Adrenal gland (tissue), 12 donors: Measurements from ENCODE around the gene TIMELESS. TPM values are rescaled to one million over a fixed set of nuclear protein-coding genes. Genes with fewer than 3 reads are reported as not detected.
"Not testable (repeated sequence)": the region's sequence is repeated elsewhere in the genome, so short reads cannot be mapped to it uniquely, and the experiment has no call there.

Experiments used
- DNase-seq, 7 donors: peaks; one replicate each; pipeline ENCODE4 v3.0.0-alpha.2; 2019 to 2020
- H3K27ac ChIP-seq, 5 donors: fragments of 200-600 bp; sonication (generic) in 4 of 5; 1 replicate in 3 of 5; 2 replicates in 2 of 5; pipeline versions ENCODE4 v1.5.1 to v1.8.0; 2016 to 2020; ENCODE audit warnings: mild to moderate bottlenecking in 1 of 5
- H3K27me3 ChIP-seq: fragments of 200-600 bp; 2 replicates; pipeline ENCODE4 v1.8.0; 2021
- H3K36me3 ChIP-seq, 2 donors: fragments of 200-600 bp; replicated peaks in 1 of 2; 1 replicate in 1 of 2; 2 replicates in 1 of 2; pipeline versions ENCODE4 v1.5.1 to v1.8.0; 2018 to 2022
- H3K4me1 ChIP-seq, 2 donors: fragments of 200-600 bp; replicated peaks in 1 of 2; 1 replicate in 1 of 2; 2 replicates in 1 of 2; pipeline versions ENCODE4 v1.5.1 to v1.8.0; 2018 to 2021
- H3K4me3 ChIP-seq, 4 donors: fragments of 200-600 bp; sonication (generic) in 3 of 4; one replicate each; pipeline ENCODE4 v1.5.1; 2016 to 2018
- H3K9me3 ChIP-seq, 3 donors: fragments of 200-600 bp; sonication (generic) in 1 of 3; replicated peaks in 1 of 3; 1 replicate in 2 of 3; 2 replicates in 1 of 3; pipeline versions ENCODE4 v1.5.1 to v1.8.0; 2016 to 2021
- CTCF ChIP-seq, 6 experiments: fragments of 450-650 bp in 4 of 6; fragments of 200-600 bp in 2 of 6; sonication (generic) in 1 of 6; IDR thresholded peaks; 1 replicate in 5 of 6; 2 replicates in 1 of 6; pipeline versions ENCODE4 v1.5.1 to v1.8.0; 2016 to 2021; ENCODE audit warnings: antibody characterized with exemption in 6 of 6, mild to moderate bottlenecking in 2 of 6, moderate library complexity in 1 of 6
- POLR2A ChIP-seq, 2 donors: fragments of 450-650 bp; IDR thresholded peaks; one replicate each; pipeline ENCODE4 v1.6.1; 2017; ENCODE audit warnings: antibody characterized with exemption in 2 of 2, mild to moderate bottlenecking in 2 of 2, moderate library complexity in 1 of 2
- WGBS, 4 donors: extraction: QIAGEN DNeasy Blood & Tissue Kit in 2 of 4; methylation state at CpG; one replicate each; pipeline versions ENCODE4 v1.1.5 to v1.1.7; 2013 to 2017; 5-methylcytosine and 5-hydroxymethylcytosine counted together
- intact Hi-C, 2 donors: fragments of 100-400 bp; cut with DNase I; formaldehyde crosslinking; loops; one replicate each; pipeline versions ENCODE4 v1.14.1 to v1.15.0; 2022 to 2023
- polyA plus RNA-seq, 3 donors: library from polyadenylated mRNA; stranded (reverse); fragments of 200-250 nt in 2 of 3; fragments of 350-450 nt in 1 of 3; fragmentation: Illumina TruSeq in 1 of 3; extraction: RNeasy Lipid Tissue Mini Kit (QIAGEN cat#74804) in 1 of 3; gene quantifications; one replicate each; pipeline ENCODE4 v1.2.3, GENCODE V29; 2013 to 2014
- total RNA-seq, 9 donors: library from RNA; depleted of rRNA in 4 of 9; stranded (reverse); fragments of >200 nt in 4 of 9; fragments of 120-200 nt in 1 of 9; fragmentation: NEBNext Ultra II Directional in 1 of 9; extraction: Animal tissue kit (Norgen Biotek cat#: 25700) in 1 of 9; gene quantifications; one replicate each; pipeline versions ENCODE4 v1.1.0 to v1.2.4, GENCODE V29; 2013 to 2023
- donor health status: healthy with polysubstance abuse.
- donor health status: Bipolar disorder and iron deficiency.
- donor health status: DM: yes; HTN: yes; CAD: no.
- donor health status: DM: no; HTN: no; CAD: no.
- donor health status: DM: no; HTN: no; CAD: no.
- donor health status: DM: yes; HTN: yes; CAD: no.

Gene TIMELESS
- total and polyA plus RNA-seq, 12 donors = 4.6 to 9.3 (median 6.5) TPM

GRCh38 chr12:56399466-56399865 is 49.8 kb downstream of the TIMELESS start:
- intact Hi-C loops, H3K9me3 ChIP-seq, H3K27ac ChIP-seq, H3K4me3 ChIP-seq, H3K27me3 ChIP-seq, H3K36me3 ChIP-seq, H3K4me1 ChIP-seq, DNase-seq: not testable (repeated sequence)
- 86 to 91% (median 89%) methylated on average over 3 of the region's 3 CpGs for WGBS, 4 donors

- Histone ChIP-seq H3K27ac (no peak overlapping the region), H3K36me3 (no peaks in the 10 kb centered on the region), H3K4me3 (no peak overlapping the region), H3K9me3 (no peaks in the 10 kb centered on the region), H3K4me1 (no peaks in the 10 kb centered on the region), H3K27me3 (no peaks in the 10 kb centered on the region)
- intact Hi-C loops = no loop called here
- no peak for DNase-seq
- TF ChIP-seq CTCF (IDR thresholded peaks at IDR 0.05) (no peak), POLR2A (IDR thresholded peaks at IDR 0.05) (no peak)
Measured at GRCh38 chr12:56398324-56398723, 50.9 kb downstream of the TIMELESS start.

- TF ChIP-seq CTCF (IDR thresholded peaks at IDR 0.05) (no peak), POLR2A (IDR thresholded peaks at IDR 0.05) (no peak)
- Histone ChIP-seq H3K27ac (no peak overlapping the region), H3K27me3 (no peaks in the 10 kb centered on the region), H3K9me3 (no peaks in the 10 kb centered on the region), H3K36me3 (no peaks in the 10 kb centered on the region), H3K4me1 (no peaks in the 10 kb centered on the region), H3K4me3 (no peak overlapping the region)
- 83 to 96% (median 86%) methylated on average over 1 to 2 of the region's 2 CpGs for WGBS, 4 donors
- DNase-seq = no peak
- intact Hi-C loops = no loop called here
Measured at GRCh38 chr12:56392331-56392730, 56.9 kb downstream of the TIMELESS start.

GRCh38 chr12:56391721-56392120 is 57.5 kb downstream of the TIMELESS start:
- no peak for DNase-seq
- intact Hi-C loops = no loop called here
- Histone ChIP-seq H3K27me3 (no peaks in the 10 kb centered on the region), H3K9me3 (no peaks in the 10 kb centered on the region), H3K4me1 (no peaks in the 10 kb centered on the region), H3K4me3 (no peak overlapping the region), H3K27ac (no peak overlapping the region), H3K36me3 (no peaks in the 10 kb centered on the region)
- TF ChIP-seq POLR2A (IDR thresholded peaks at IDR 0.05) (no peak), CTCF (IDR thresholded peaks at IDR 0.05) (no peak)
- 50 to 100% (median 98%) methylated on average over 1 of the region's 1 CpG for WGBS, 4 donors

- intact Hi-C loops = no loop called here
- Histone ChIP-seq H3K4me3 (no peak overlapping the region), H3K4me1 (no peaks in the 10 kb centered on the region), H3K27me3 (no peaks in the 10 kb centered on the region), H3K27ac (no peak overlapping the region), H3K36me3 (no peaks in the 10 kb centered on the region), H3K9me3 (no peaks in the 10 kb centered on the region)
- DNase-seq = no peak
- TF ChIP-seq CTCF (IDR thresholded peaks at IDR 0.05) (no peak), POLR2A (IDR thresholded peaks at IDR 0.05) (no peak)
- 59 to 75% (median 66%) methylated on average over 5 of the region's 5 CpGs for WGBS, 4 donors
Measured at GRCh38 chr12:56389412-56389811, 59.8 kb downstream of the TIMELESS start.
